ENCODE data around the gene FBXO47.
"Not testable (repeated sequence)": the region's sequence is repeated elsewhere in the genome, so short reads cannot be mapped to it uniquely, and the experiment has no call there.

Gene FBXO47

GRCh38 chr17:38921756-38922411 is 45.3 kb downstream of the FBXO47 start:
- DNase-seq: no peak

DNA sequence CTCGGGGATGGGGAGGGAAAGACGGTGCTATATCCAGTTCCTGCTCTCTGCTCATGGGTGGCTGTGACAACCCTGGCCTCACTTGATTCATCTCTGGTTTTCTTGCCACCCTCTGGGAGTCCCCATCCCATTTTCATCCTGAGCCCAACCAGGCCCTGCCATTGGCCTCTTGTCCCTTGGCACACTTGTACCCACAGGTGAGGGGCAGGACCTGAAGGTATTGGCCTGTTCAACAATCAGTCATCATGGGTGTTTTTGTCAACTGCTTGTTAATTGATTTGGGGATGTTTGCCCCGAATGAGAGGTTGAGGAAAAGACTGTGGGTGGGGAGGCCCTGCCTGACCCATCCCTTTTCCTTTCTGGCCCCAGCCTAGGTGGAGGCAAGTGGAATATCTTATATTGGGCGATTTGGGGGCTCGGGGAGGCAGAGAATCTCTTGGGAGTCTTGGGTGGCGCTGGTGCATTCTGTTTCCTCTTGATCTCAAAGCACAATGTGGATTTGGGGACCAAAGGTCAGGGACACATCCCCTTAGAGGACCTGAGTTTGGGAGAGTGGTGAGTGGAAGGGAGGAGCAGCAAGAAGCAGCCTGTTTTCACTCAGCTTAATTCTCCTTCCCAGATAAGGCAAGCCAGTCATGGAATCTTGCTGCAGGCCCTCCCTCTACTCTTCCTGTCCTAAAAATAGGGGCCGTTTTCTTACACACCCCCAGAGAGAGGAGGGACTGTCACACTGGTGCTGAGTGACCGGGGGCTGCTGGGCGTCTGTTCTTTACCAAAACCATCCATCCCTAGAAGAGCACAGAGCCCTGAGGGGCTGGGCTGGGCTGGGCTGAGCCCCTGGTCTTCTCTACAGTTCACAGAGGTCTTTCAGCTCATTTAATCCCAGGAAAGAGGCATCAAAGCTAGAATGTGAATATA is 46.6 kb downstream of the FBXO47 start:
- DNase-seq: no peak

GRCh38 chr17:38919316-38920078 is 47.7 kb downstream of the FBXO47 start:
- DNase-seq: no peak

DNA sequence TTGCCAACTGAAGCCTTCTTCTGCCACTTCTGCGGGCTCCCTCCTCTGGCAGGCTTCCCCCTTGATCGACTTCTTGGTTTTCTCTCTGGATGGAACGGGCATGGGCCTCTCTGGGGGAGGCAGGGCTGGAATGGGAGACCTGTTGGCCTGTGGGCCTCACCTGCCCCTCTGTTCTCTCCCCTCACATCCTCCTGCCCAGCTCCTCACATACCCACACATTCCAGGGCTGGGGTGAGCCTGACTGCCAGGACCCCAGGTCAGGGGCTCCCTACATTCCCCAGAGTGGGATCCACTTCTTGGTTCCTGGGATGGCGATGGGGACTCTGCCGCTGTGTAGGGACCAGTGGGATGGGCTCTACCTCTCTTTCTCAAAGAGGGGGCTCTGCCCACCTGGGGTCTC is 48.3 kb downstream of the FBXO47 start:
- DNase-seq: no peak

- no peak for DNase-seq
Observed at GRCh38 chr17:38918129-38918913, 48.9 kb downstream of the FBXO47 start.

DNA sequence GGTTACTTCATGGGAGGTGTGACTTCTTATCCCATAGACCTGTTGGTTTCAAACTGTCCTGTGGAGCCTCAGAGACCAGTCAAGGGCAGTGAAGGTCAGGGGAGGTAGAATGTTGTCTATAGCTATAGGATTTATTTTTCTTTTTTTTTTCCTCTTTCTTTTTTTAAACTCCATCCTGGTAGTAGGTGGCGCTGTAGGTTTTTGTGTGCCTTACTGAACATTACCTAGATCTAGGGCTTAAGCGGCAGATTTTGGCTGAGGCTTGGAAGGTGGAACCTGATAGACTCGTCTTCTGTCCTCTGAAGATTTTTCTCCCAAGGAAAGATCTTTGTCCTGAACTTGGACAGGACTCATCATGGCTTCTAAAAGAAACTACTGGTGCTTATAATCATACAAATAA is 49.9 kb downstream of the FBXO47 start:
- DNase-seq: no peak

DNA sequence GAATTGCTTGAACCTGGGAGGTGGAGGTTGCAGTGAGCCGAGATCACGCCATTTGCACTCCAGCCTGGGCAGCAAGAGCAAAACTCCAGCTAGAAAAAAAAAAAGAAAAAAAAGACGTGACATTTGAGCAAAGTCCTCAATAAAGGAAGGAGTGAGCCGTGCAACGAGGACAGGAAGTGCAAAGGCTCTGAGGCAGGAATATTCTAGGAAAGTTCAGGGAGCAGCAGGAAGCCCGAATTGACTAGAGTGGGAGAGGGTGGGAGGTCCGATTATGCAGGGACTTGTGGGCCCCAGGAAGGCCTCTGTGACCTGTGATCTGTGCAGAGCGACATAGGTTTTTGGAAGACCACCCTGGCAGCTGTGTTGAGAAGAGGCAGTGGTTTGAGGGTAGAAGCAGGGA is 50.4 kb downstream of the FBXO47 start:
- DNase-seq: no peak

DNA sequence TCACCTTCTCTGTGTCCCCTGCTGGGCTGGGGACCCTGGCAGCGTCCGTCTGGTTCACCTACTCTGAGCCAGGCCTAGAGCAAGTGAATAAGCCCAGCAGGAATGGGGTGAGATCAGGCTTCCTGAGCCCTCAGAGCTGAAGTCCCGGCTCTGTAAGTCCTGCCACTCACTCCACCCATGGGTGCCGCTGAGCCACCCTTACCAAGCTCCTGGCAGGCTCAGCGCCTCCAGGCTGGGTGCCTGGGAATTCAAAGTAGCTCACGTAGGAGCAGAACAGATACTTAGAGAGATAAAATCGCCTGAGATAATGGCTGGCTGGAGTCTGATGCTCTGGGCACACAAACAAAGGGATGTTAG is 51.6 kb downstream of the FBXO47 start:
- no peak for DNase-seq

GRCh38 chr17:38914741-38915638 is 52.2 kb downstream of the FBXO47 start:
- DNase-seq: no peak

DNA sequence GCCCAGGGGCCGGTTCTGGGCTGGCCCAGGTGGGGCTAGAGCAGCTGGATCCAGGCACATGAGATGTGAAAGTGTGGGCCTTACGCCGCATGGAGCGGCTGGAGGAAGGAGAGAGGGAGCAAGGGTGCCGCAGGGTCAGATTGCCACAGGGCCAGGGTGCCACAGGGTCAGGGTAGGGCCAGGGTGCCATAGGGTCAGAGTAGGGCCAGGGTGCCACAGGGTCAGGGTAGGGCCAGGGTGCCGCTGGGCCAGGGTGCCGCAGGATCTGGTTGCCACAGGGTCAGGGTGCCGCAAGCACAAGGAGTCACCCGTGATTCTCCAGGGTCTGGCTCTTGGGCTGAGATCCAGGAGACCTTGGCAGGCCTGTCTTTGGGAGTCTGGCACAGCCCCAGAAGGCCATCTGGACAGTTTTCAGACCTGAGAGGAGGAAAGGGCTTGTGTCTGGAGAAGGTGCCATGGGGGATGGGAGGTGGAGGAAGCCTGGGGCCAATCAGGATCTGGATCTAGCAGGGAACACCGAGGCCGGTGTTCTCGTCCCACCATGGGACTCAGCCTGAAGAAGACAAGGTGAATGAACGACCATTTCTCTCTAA is 54.9 kb downstream of the FBXO47 start:
- DNase-seq: no peak

- DNase-seq: not testable (repeated sequence)
Observed at GRCh38 chr17:38911731-38912081, 55.5 kb downstream of the FBXO47 start.

- DNase-seq: no peak
Observed at GRCh38 chr17:38911081-38911730, 56.0 kb downstream of the FBXO47 start.

- no peak for DNase-seq
Observed at GRCh38 chr17:38910325-38910724, 56.9 kb downstream of the FBXO47 start.

GRCh38 chr17:38908676-38909181 is 58.5 kb downstream of the FBXO47 start:
- no peak for DNase-seq

- no peak for DNase-seq
Observed at GRCh38 chr17:38907930-38908675, 59.1 kb downstream of the FBXO47 start.

DNA sequence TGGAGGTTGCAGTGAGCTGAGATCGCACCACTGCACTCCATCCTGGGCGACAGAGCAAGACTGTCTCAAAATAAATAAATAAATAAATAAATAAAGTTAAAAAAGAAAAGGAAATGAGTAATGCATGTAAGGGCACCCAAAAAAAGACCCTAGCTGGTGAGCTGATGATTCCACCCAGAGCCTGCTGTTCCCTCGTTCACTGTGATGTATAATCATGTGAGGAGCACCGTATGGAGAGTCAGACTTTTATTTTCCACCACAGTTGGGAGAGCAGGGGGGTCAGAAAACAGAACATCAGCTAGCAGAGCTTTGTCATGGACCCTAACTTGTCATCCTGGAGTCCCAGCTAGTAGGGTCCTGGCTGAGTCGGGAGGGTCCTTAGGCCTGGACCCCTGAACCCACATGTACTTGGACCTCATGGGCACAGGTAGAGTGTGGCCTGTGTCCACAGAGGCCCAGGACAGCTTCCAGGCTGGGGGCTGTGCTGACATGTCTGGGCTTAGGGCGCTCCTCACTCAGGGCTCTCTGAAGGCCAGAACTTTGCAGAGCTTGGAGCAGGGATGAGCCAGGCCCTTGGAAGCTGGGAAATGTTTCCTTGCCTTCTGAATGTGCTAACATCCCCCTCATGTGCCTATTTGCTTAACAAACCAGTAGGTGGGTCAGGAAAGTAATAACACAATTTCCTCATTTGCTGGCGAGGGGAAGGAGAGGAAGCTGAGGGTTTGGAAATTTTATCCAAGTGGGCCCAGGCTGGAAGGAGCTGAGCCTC is 60.6 kb downstream of the FBXO47 start:
- no peak for DNase-seq

GRCh38 chr17:38905375-38905774 is 61.8 kb downstream of the FBXO47 start:
- no peak for DNase-seq

DNA sequence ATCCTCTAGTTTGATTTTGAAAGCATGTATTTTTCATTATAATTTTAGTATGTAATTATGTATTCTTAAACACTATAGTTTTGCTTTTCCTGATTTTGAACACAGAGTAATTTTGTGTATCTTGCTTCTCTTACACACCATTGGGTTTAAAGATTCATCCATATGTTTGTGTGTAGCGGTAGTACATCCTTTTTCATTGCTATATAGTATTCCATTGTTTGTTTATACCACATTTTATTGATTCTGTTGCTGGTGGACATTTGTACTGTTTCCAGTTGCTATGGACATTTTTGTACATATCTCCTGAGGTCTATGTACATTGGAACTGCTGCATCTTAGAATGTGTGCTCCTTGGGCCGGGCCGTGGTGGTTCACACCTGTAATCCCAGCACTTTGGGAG is 62.3 kb downstream of the FBXO47 start:
- no peak for DNase-seq

- no peak for DNase-seq
Observed at GRCh38 chr17:38903404-38903803, 63.8 kb downstream of the FBXO47 start.
